Smooth muscle cell (in vitro differentiated cells): ENCODE results near the gene C1orf232. TPM values are rescaled to one million over a fixed set of nuclear protein-coding genes. Genes with fewer than 3 reads are reported as not detected.

Experiments
- DNase-seq: peaks from one replicate; lab custom pipeline; 2025; ENCODE audit not compliant: unreplicated experiment; lab: John Stamatoyannopoulos, UW
- H2AFZ ChIP-seq: fragments of 200-600 bp; sonication (generic); 2 replicates; pipeline ENCODE4 v1.6.0; 2016; ENCODE audit warnings: antibody characterized with exemption, low read depth, mild to moderate bottlenecking
- H3F3A ChIP-seq: fragments of 200-600 bp; sonication (generic); 2 replicates; pipeline ENCODE4 v1.6.0; 2017; ENCODE audit warnings: antibody characterized with exemption, low read depth
- H3K27ac ChIP-seq: fragments of 200-600 bp; sonication (generic); 2 replicates; pipeline ENCODE4 v1.5.1; 2016; ENCODE audit warnings: low read depth, mild to moderate bottlenecking
- H3K27me3 ChIP-seq: fragments of 200-600 bp; sonication (generic); 2 replicates; pipeline ENCODE4 v1.6.1; 2016; ENCODE audit warnings: low read depth, mild to moderate bottlenecking
- H3K36me3 ChIP-seq: fragments of 200-600 bp; sonication (generic); 2 replicates; pipeline ENCODE4 v1.5.1; 2016; ENCODE audit warnings: low read depth
- H3K4me1 ChIP-seq: fragments of 200-600 bp; sonication (generic); 2 replicates; pipeline ENCODE4 v1.5.1; 2016; ENCODE audit warnings: low read depth
- H3K4me2 ChIP-seq: fragments of 200-600 bp; sonication (generic); 2 replicates; pipeline ENCODE4 v1.6.0; 2016; ENCODE audit warnings: mild to moderate bottlenecking
- H3K4me3 ChIP-seq: fragments of 200-600 bp; sonication (generic); 2 replicates; pipeline ENCODE4 v1.5.1; 2016; ENCODE audit warnings: mild to moderate bottlenecking
- H3K79me2 ChIP-seq: fragments of 200-600 bp; sonication (generic); 2 replicates; pipeline ENCODE4 v1.6.0; 2016; ENCODE audit warnings: low read depth, mild to moderate bottlenecking
- H3K9ac ChIP-seq: fragments of 200-600 bp; sonication (generic); 2 replicates; pipeline ENCODE4 v1.6.0; 2016; ENCODE audit warnings: low read depth
- H3K9me3 ChIP-seq: fragments of 200-600 bp; sonication (generic); replicated peaks from 2 replicates; pipeline ENCODE4 v1.5.1; 2016; ENCODE audit warnings: low read depth
- H4K20me1 ChIP-seq: fragments of 200-600 bp; sonication (generic); 2 replicates; pipeline ENCODE4 v1.6.0; 2016; ENCODE audit warnings: low read depth
- WGBS: methylation state at CpG from one replicate; pipeline ENCODE4 v1.1.7; 2016; ENCODE audit warnings: low lambda C conversion rate; 5-methylcytosine and 5-hydroxymethylcytosine counted together
- polyA plus RNA-seq: library from polyadenylated mRNA; unstranded; fragments of >200 nt; fragmentation: Nextera tagmentation; extraction: Ambion mirVana; gene quantifications from 2 replicates; pipeline ENCODE4 v1.2.1, GENCODE V29; 2016
- total RNA-seq: library from RNA; depleted of rRNA; stranded (reverse); fragments of >200 nt; gene quantifications from 2 replicates; pipeline ENCODE4 v1.2.3, GENCODE V29; 2014
- TF ChIP-seq, protein P1 (sequence below): fragments of 200-600 bp; sonication (generic); IDR thresholded peaks from 2 replicates; pipeline ENCODE4 v1.5.1; 2017; ENCODE audit warnings: borderline replicate concordance, mild to moderate bottlenecking, antibody characterized with exemption; ENCODE audit not compliant: insufficient read depth, poor library complexity, severe bottlenecking

C1orf232 gene
- total and polyA plus RNA-seq, 2 experiments from 2014 or later = not detected

DNA sequence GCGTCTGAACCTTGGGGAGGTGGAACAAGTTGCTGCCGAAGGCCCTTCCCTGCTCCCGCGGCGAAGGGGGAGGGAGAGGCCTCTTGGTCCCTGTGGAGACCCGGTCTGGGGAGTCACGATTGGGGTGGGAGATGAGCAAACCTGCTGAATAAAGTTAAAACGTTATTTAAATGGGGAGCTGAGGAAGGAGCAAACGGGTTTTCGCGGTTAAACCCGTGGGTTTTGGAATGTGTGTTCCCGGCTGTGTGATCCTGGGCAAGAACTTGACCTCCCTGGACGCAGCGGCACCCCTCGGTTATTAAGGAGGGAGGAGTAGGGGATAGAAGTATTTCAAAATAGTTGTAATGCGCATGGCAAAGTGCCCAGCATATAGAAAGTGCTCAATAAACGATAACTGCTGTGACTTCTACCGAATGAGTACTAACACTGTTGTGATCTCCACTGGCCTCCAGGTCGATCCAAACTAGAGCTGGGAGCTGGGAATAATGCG lies 6.5 kb downstream of the C1orf232 start:
- Histone ChIP-seq H3F3A (peaks cover 8% of the 10 kb centered on the region), H3K36me3 (no peaks in the 10 kb centered on the region), H3K79me2 (no peaks in the 10 kb centered on the region), H3K27ac (no peak overlapping the region), H2AFZ (peak overlapping the region; percentile 87), H3K9me3 (no peaks in the 10 kb centered on the region), H3K27me3 (no peaks in the 10 kb centered on the region), H3K4me3 (peak overlapping the region; percentile 50), H3K4me1 (peaks cover 20% of the 10 kb centered on the region), H3K4me2 (peak overlapping the region; percentile 91), H4K20me1 (no peaks in the 10 kb centered on the region), H3K9ac (no peak overlapping the region)
- WGBS = 35% methylated on average over 21 of the region's 21 CpGs
- TF ChIP-seq, protein P1, sequence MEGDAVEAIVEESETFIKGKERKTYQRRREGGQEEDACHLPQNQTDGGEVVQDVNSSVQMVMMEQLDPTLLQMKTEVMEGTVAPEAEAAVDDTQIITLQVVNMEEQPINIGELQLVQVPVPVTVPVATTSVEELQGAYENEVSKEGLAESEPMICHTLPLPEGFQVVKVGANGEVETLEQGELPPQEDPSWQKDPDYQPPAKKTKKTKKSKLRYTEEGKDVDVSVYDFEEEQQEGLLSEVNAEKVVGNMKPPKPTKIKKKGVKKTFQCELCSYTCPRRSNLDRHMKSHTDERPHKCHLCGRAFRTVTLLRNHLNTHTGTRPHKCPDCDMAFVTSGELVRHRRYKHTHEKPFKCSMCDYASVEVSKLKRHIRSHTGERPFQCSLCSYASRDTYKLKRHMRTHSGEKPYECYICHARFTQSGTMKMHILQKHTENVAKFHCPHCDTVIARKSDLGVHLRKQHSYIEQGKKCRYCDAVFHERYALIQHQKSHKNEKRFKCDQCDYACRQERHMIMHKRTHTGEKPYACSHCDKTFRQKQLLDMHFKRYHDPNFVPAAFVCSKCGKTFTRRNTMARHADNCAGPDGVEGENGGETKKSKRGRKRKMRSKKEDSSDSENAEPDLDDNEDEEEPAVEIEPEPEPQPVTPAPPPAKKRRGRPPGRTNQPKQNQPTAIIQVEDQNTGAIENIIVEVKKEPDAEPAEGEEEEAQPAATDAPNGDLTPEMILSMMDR = no peak
- no peak for DNase-seq

DNA sequence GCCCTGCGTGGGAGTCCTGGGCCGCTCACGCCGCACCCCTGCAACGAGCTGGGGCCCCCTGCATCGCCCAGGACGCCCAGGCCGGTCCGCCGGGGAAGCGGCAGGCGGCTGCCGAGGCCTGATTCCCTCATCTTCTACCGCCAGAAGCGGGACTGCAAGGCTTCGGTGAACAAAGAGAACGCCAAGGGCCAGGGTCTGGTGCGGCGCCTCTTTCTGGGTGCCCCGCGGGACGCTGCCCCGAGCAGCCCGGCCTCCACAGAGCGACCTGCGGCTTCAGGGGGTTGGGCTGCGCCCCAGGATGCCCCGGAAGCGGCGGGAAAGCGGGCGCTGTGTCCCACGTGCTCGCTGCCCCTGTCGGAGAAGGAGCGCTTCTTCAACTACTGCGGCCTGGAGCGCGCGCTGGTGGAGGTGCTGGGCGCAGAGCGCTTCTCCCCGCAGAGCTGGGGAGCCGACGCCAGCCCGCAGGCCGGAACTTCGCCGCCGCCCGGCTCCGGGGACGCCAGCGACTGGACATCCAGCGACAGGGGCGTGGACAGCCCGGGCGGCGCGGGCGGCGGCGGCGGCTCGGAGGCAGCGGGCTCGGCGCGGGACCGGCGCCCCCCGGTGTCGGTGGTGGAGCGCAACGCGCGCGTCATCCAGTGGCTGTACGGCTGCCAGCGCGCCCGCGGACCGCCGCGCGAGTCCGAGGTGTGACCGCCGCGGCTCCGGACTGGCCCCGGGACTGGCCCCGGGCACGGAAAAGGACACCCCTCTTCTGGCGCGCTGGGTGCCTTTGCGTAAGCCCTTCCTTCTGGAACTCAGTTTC lies 7.1 kb downstream of the C1orf232 start:
- Histone ChIP-seq H3K4me2 (peak overlapping the region; percentile 91), H3K27me3 (no peaks in the 10 kb centered on the region), H3K4me1 (peaks cover 23% of the 10 kb centered on the region), H3K27ac (no peak overlapping the region), H3K9ac (no peak overlapping the region), H3K36me3 (no peaks in the 10 kb centered on the region), H2AFZ (peak overlapping the region; percentile 96), H3K4me3 (peak overlapping the region; percentile 50), H3K79me2 (no peaks in the 10 kb centered on the region), H4K20me1 (no peaks in the 10 kb centered on the region), H3F3A (peaks cover 8% of the 10 kb centered on the region), H3K9me3 (no peaks in the 10 kb centered on the region)
- peak; percentile 38 for DNase-seq
- TF ChIP-seq, protein P1 = peak; percentile 4
- WGBS = 2% methylated on average over 88 of the region's 98 CpGs

DNA sequence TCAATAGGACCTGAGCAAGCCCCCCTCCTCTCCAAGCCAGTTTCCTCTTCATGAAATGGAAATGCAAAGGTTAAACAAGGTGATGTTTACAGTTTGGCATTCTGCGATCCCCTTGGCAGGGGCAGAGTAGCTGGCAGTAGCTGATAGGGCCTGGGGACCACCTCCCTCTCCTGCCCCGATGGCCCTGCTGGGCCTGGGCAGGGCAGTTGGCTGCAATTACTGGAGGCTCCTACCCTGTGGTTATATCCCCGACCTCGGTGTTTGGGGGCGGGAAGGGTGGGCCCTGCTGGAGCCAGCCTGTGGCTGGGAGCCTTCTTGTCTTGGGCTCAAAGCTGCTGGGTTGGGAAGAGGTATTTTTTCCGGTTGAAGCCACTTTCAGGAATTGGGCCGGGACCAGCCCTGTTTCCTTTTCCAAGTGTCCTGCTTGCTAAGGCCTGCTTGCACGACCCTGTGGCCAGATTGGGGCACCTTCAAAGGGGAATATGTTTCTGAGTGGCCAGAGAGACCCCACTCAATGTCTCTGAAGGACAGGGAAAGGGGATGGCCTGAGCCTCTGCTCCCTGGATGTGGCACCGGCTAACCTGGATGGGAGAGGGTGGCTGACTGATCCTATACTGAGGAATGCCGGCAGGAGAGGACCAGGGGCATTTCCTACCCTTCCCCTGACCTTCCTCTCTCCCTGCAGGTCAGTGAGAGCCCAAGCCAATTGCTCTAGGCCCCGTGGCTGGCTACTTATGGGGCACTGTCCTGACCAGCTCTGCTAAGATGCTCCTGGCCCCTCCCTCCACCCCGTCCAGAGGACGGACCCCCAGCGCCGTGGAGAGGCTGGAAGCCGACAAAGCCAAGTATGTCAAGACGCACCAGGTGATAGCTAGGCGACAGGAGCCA lies 8.0 kb downstream of the C1orf232 start:
- Histone ChIP-seq H3K9ac (no peak overlapping the region), H3K36me3 (no peaks in the 10 kb centered on the region), H2AFZ (peak overlapping the region; percentile 96), H3K4me3 (peak overlapping the region; percentile 50), H4K20me1 (no peaks in the 10 kb centered on the region), H3K9me3 (no peaks in the 10 kb centered on the region), H3K4me1 (peaks cover 31% of the 10 kb centered on the region), H3K27ac (no peak overlapping the region), H3K79me2 (no peaks in the 10 kb centered on the region), H3F3A (peaks cover 8% of the 10 kb centered on the region), H3K27me3 (peaks cover 6% of the 10 kb centered on the region), H3K4me2 (peak overlapping the region; percentile 91)
- 54% methylated on average over 18 of the region's 18 CpGs for whole genome bisulfite sequencing
- no peak for DNase-seq
- TF ChIP-seq, protein P1 = no peak
